ENCODE results near the gene ADORA2A. TPM values are rescaled to one million over a fixed set of nuclear protein-coding genes. Genes with fewer than 3 reads are reported as not detected.

Gene ADORA2A
- total RNA-seq, 2 donors from 2014 or later = 14.5 to 47.6 TPM

DNA sequence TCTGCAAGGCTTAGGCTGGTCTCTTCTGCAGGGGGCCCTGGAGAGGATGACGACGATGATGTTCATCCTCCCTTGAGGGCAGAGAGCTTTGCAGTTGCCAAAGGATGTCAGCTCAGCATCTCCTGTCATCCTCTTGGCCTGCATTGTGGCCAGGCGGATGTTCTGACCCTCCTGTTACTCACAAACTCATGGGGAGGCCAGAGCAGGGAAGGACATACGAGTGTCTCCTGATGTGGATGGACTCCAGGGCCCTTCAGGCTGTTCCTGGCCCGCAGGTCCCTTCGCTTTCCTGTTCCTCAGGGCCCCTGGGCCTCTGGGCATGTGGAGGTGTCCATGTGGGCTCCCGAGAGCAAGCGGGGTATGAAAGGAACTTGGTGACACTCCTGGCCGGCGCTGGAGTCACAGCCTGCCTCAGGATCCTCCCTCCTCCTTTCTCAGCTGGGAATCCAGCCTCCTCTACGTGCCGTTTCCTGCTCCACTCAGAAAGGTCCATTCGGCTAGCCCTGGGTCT lies 8.5 kb downstream of the ADORA2A start:
- H3K27ac ChIP-seq = no peak overlapping the region
- H3K27me3 ChIP-seq (replicated peaks; ENCODE audit: insufficient read depth) = no peaks in the 10 kb centered on the region
- ATAC-seq (ENCODE audit: insufficient number of reproducible peaks, low FRiP score, low read depth) (no peak), DNase-seq (ENCODE audit: low spot score) (no peak)
- H3K9me3 ChIP-seq = no peaks in the 10 kb centered on the region
- H3K36me3 ChIP-seq = no peaks in the 10 kb centered on the region
- TF ChIP-seq, protein P1, sequence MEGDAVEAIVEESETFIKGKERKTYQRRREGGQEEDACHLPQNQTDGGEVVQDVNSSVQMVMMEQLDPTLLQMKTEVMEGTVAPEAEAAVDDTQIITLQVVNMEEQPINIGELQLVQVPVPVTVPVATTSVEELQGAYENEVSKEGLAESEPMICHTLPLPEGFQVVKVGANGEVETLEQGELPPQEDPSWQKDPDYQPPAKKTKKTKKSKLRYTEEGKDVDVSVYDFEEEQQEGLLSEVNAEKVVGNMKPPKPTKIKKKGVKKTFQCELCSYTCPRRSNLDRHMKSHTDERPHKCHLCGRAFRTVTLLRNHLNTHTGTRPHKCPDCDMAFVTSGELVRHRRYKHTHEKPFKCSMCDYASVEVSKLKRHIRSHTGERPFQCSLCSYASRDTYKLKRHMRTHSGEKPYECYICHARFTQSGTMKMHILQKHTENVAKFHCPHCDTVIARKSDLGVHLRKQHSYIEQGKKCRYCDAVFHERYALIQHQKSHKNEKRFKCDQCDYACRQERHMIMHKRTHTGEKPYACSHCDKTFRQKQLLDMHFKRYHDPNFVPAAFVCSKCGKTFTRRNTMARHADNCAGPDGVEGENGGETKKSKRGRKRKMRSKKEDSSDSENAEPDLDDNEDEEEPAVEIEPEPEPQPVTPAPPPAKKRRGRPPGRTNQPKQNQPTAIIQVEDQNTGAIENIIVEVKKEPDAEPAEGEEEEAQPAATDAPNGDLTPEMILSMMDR (IDR thresholded peaks at IDR 0.05) = no peak
- H3K4me1 ChIP-seq (ENCODE audit: control insufficient read depth in 1 of 2, low read depth in 2 of 2) = peaks cover 9 to 31% of the 10 kb centered on the region in 2 donors
- no peak overlapping the region for H3K4me3 ChIP-seq

DNA sequence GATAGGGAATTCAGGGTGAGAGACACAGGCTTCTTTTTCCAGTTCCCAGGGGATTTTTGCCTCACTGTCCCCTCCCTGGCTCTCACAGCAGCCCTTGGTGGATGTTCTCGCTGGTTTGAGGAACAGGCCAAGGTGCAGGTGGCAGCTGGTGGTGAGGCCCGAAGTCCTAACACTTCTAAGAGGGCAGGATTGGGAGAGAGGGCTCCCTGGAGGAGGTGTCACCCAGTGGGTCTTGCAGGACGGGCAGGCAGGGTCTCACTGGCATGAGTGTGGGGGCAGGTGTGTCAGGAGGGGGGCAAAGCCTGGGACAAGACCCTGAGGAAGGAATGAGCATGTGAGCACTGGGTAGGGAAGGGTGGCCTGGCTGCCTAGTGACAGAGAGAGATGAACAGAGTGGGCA lies 9.2 kb downstream of the ADORA2A start:
- Histone ChIP-seq H3K27me3 (replicated peaks; ENCODE audit: insufficient read depth) (no peaks in the 10 kb centered on the region), H3K4me1 (ENCODE audit: control insufficient read depth in 1 of 2, low read depth in 2 of 2) (peaks cover 13 to 37% of the 10 kb centered on the region in 2 donors), H3K4me3 (no peak overlapping the region), H3K9me3 (no peaks in the 10 kb centered on the region), H3K36me3 (no peaks in the 10 kb centered on the region), H3K27ac (no peak overlapping the region)
- no peak for ATAC-seq (ENCODE audit: insufficient number of reproducible peaks, low FRiP score, low read depth)
- DNase-seq (ENCODE audit: low spot score) = no peak
- TF ChIP-seq, protein P1 (IDR thresholded peaks at IDR 0.05) = no peak

DNA sequence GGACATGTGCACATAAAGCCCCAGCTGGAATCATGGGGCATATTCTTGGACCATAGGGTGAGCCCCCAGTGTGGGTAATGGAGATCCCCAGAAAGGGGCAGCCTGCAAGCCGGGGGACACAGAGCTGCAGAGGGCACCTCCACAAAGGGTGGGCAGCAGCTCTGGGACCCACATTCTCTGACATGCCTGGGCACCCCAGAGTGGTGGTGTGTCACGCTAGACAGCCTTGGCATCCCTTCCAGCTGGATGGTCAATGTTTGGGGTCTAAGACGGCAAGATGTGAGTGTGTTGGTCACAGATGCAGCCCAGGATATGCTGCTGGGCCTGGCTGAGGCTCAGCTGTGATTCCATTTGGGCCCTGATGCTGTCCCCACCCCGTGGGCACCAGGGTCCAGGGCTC lies 9.7 kb downstream of the ADORA2A start:
- H3K4me3 ChIP-seq = no peak overlapping the region
- H3K27ac ChIP-seq = no peak overlapping the region
- no peak for DNase-seq (ENCODE audit: low spot score)
- ATAC-seq (ENCODE audit: insufficient number of reproducible peaks, low FRiP score, low read depth) = no peak
- H3K36me3 ChIP-seq = no peaks in the 10 kb centered on the region
- H3K27me3 ChIP-seq (replicated peaks; ENCODE audit: insufficient read depth) = no peaks in the 10 kb centered on the region
- no peaks in the 10 kb centered on the region for H3K9me3 ChIP-seq
- TF ChIP-seq, protein P1 (IDR thresholded peaks at IDR 0.05) = no peak
- H3K4me1 ChIP-seq (ENCODE audit: control insufficient read depth in 1 of 2, low read depth in 2 of 2) = peaks cover 17 to 40% of the 10 kb centered on the region in 2 donors

DNA sequence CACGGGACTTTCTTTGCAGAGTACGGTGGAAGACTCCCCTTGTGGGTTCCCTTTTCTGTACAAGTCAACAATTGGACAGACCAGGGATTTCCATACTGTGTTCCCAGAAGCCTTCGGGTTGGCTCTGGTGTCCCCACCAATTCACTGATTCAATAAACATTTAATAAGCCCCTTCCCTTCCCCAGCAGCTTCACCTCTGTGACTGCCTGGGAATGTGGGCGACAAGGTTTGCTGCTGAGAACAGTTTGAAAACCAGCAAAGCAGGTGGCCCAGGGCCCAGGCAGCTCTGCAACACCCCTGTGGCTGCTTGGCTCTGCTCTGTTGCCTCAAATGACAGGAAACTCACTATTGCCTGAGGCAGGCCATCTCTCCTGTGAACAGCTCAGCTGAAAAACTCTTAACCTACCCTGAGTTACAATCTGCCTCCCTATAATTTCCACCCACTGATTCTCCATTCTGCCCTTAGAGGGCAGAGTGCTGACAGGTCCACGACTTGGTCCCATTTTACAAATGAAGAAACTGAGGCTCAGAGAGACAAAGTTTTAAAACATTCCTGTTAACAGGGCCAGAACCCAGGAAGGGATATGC lies 10.4 kb downstream of the ADORA2A start:
- TF ChIP-seq, protein P1 (IDR thresholded peaks at IDR 0.05) = no peak
- Histone ChIP-seq H3K4me1 (ENCODE audit: control insufficient read depth in 1 of 2, low read depth in 2 of 2) (peaks cover 12 to 40% of the 10 kb centered on the region in 2 donors), H3K4me3 (no peak overlapping the region), H3K27ac (no peak overlapping the region), H3K36me3 (no peaks in the 10 kb centered on the region), H3K9me3 (no peaks in the 10 kb centered on the region), H3K27me3 (replicated peaks; ENCODE audit: insufficient read depth) (no peaks in the 10 kb centered on the region)
- ATAC-seq (ENCODE audit: insufficient number of reproducible peaks, low FRiP score, low read depth) = no peak
- DNase-seq (ENCODE audit: low spot score) = no peak

GRCh38 chr22:24440270-24440717 lies 12.9 kb downstream of the ADORA2A start:
- Histone ChIP-seq H3K4me1 (ENCODE audit: control insufficient read depth in 1 of 2, low read depth in 2 of 2) (peaks cover 11 to 20% of the 10 kb centered on the region in 2 donors), H3K4me3 (no peak overlapping the region), H3K9me3 (no peaks in the 10 kb centered on the region), H3K27ac (no peak overlapping the region), H3K27me3 (replicated peaks; ENCODE audit: insufficient read depth) (no peaks in the 10 kb centered on the region), H3K36me3 (no peaks in the 10 kb centered on the region)
- ATAC-seq (ENCODE audit: insufficient number of reproducible peaks, low FRiP score, low read depth) = no peak
- TF ChIP-seq, protein P1 (IDR thresholded peaks at IDR 0.05) = no peak
- no peak for DNase-seq (ENCODE audit: low spot score)
